ENCODE measurements around the gene THBS3.

THBS3 gene

DNA sequence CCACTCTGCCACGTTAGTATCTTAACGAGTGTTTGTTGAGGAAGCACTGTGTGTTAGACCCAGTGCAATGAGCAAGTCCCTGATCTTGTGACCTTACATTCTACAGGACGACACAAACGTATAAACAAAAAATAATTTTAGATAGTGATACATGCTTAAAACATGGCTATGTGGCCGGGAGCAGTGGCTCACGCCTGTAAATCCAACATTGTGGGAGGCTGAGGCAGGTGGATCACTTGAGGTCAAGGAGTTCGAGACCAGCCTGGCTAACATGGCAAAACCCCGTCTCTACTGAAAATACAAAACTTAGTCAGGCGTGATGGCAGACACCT is 20.4 kb upstream of the THBS3 start:
- no peak for TF ChIP-seq FOXM1 (IDR thresholded peaks at IDR 0.05; ENCODE audit: borderline replicate concordance, low read depth)
- TF ChIP-seq TCF12 (IDR thresholded peaks at IDR 0.05; ENCODE audit: low read depth): no peak
- TF ChIP-seq, protein P1, sequence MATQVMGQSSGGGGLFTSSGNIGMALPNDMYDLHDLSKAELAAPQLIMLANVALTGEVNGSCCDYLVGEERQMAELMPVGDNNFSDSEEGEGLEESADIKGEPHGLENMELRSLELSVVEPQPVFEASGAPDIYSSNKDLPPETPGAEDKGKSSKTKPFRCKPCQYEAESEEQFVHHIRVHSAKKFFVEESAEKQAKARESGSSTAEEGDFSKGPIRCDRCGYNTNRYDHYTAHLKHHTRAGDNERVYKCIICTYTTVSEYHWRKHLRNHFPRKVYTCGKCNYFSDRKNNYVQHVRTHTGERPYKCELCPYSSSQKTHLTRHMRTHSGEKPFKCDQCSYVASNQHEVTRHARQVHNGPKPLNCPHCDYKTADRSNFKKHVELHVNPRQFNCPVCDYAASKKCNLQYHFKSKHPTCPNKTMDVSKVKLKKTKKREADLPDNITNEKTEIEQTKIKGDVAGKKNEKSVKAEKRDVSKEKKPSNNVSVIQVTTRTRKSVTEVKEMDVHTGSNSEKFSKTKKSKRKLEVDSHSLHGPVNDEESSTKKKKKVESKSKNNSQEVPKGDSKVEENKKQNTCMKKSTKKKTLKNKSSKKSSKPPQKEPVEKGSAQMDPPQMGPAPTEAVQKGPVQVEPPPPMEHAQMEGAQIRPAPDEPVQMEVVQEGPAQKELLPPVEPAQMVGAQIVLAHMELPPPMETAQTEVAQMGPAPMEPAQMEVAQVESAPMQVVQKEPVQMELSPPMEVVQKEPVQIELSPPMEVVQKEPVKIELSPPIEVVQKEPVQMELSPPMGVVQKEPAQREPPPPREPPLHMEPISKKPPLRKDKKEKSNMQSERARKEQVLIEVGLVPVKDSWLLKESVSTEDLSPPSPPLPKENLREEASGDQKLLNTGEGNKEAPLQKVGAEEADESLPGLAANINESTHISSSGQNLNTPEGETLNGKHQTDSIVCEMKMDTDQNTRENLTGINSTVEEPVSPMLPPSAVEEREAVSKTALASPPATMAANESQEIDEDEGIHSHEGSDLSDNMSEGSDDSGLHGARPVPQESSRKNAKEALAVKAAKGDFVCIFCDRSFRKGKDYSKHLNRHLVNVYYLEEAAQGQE (IDR thresholded peaks at IDR 0.05; ENCODE audit: low read depth): no peak
- no peak for TF ChIP-seq YY1 (IDR thresholded peaks at IDR 0.05; ENCODE audit: low read depth)
- TF ChIP-seq RAD21 (IDR thresholded peaks at IDR 0.05; ENCODE audit: low read depth): no peak

DNA sequence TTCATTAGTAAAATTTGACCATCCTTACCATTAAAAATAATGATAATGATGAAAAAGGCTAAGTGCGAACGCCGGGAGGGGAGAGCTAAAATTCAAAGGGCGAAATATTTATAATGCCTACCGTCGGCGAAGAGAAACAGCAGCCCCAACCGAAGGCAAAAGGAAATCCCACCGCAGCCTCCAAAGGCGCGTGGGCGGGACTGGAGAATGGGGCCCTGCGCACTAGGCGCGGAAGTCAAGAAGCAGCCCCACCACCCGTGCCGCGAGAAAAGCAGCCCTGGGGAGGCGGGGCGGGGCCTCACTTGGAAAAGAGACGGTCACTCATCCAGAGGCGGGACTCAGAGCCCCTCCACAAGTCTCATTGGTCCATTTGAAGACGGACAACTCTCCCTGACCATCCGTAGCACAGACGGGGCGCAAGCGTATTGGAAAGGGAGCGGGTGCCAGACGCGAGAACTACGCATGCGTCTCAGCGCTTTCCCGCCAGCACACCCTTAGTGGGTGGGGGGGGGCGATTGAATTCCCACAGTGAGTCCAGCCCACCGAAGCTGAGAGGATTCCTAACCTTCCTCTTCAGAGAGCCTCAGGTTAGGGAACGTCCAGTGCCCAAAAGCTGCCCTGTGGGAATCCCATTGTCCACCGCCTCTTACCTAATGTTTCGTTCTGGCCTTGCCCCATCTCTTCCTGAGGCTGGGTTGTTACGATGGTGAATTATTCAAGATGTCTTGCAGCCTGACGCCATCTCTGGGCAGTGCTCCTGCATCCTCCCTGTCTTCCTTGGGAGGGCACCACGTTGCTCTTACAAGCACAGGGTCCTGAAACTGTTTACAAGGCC is 19.8 kb upstream of the THBS3 start:
- TF ChIP-seq ZBTB7A (IDR thresholded peaks at IDR 0.05; ENCODE audit: low read depth) (0 out of 2 replicates have a peak, but pooled peaks have one; percentile 38), FOXM1 (IDR thresholded peaks at IDR 0.05; ENCODE audit: borderline replicate concordance, low read depth) (no peak), CREB1 (IDR thresholded peaks at IDR 0.05; ENCODE audit: low read depth) (0 out of 2 replicates have a peak, but pooled peaks have one; percentile 24), TAF1 (IDR thresholded peaks at IDR 0.05; ENCODE audit: low read depth) (peak; percentile 76), YY1 (IDR thresholded peaks at IDR 0.05; ENCODE audit: low read depth) (no peak), TCF12 (IDR thresholded peaks at IDR 0.05; ENCODE audit: low read depth) (0 out of 2 replicates have a peak, but pooled peaks have one; percentile 22), EGR1 (IDR thresholded peaks at IDR 0.05) (peak; percentile 94), CEBPB (IDR thresholded peaks at IDR 0.05) (no peak), TEAD4 (IDR thresholded peaks at IDR 0.05) (0 out of 2 replicates have a peak, but pooled peaks have one; percentile 16)
- TF ChIP-seq, protein P2, sequence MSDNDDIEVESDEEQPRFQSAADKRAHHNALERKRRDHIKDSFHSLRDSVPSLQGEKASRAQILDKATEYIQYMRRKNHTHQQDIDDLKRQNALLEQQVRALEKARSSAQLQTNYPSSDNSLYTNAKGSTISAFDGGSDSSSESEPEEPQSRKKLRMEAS (IDR thresholded peaks at IDR 0.05): peak; percentile 87; the same call in 1 of the 2 replicates
- TF ChIP-seq, protein P1 (IDR thresholded peaks at IDR 0.05; ENCODE audit: low read depth): no peak
- TF ChIP-seq, protein P3, sequence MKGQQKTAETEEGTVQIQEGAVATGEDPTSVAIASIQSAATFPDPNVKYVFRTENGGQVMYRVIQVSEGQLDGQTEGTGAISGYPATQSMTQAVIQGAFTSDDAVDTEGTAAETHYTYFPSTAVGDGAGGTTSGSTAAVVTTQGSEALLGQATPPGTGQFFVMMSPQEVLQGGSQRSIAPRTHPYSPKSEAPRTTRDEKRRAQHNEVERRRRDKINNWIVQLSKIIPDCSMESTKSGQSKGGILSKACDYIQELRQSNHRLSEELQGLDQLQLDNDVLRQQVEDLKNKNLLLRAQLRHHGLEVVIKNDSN (IDR thresholded peaks at IDR 0.05): no peak

DNA sequence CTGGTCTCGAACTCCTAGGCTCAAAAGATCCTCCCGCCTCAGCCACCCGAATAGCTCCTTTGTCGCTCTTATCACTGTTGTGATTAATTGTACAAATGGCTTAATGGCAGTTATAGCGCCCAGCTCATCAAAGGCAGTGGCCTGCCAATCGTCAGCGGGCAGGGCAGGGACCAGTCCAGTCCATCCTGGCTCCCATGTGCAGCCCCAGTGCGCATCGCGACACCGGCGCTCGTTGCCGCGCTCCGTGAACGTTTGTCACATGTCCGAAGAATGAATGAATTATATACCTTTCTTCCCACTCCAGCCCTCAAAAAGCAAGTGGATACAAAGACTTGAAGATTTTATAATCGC is 19.2 kb upstream of the THBS3 start:
- TF ChIP-seq, protein P1 (IDR thresholded peaks at IDR 0.05; ENCODE audit: low read depth): no peak
- TF ChIP-seq, protein P3 (IDR thresholded peaks at IDR 0.05): peak; percentile 34
- no peak for TF ChIP-seq TAF1 (IDR thresholded peaks at IDR 0.05; ENCODE audit: low read depth)
- no peak for TF ChIP-seq FOXM1 (IDR thresholded peaks at IDR 0.05; ENCODE audit: borderline replicate concordance, low read depth)
- no peak for TF ChIP-seq TEAD4 (IDR thresholded peaks at IDR 0.05)
- TF ChIP-seq CEBPB (IDR thresholded peaks at IDR 0.05): no peak
- 0 out of 2 replicates have a peak, but pooled peaks have one; percentile 15 for TF ChIP-seq YY1 (IDR thresholded peaks at IDR 0.05; ENCODE audit: low read depth)
- no peak for TF ChIP-seq NFIC (IDR thresholded peaks at IDR 0.05)
- TF ChIP-seq EP300 (IDR thresholded peaks at IDR 0.05; ENCODE audit: borderline replicate concordance): no peak
- no peak for TF ChIP-seq EGR1 (IDR thresholded peaks at IDR 0.05)
- TF ChIP-seq, protein P2 (IDR thresholded peaks at IDR 0.05): peak; percentile 96
- TF ChIP-seq TCF12 (IDR thresholded peaks at IDR 0.05; ENCODE audit: low read depth): 0 out of 2 replicates have a peak, but pooled peaks have one; percentile 20
- no peak for TF ChIP-seq CREB1 (IDR thresholded peaks at IDR 0.05; ENCODE audit: low read depth)
- TF ChIP-seq RAD21 (IDR thresholded peaks at IDR 0.05; ENCODE audit: low read depth): no peak

DNA sequence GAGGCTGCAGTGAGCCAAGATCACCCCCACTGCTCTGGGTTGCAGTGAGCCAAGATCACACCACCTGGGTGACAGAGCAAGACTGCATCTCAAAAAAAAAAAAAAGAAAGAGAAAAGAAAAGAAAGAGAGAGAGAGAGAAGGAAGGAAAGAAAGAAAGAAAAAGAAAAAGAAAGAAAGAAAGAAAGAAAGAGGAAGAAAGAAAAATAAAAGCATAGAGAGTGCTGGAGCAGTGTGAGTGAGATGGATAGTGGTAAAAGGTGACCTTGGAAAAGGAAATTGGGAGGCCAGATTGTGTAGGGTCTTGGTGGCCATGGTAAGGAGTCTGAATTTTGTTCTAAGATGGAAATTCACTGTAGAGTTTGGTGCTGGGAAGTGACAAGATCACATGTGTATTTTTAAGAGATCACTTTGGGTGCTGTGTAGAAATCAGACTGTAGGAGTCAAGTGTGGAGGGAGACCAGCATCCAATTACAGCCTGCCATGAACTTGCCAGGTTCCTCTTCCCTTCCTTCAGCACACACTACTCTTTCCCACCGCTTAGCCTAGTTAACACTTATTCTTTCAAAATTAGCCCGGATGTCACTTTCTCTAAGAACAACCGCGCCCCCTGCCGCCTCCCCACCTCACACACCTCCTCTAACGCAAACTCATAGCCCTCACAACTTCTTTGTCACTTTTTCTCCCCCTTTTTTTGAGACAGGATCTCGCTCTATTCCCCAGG is 18.7 kb upstream of the THBS3 start:
- no peak for TF ChIP-seq NFIC (IDR thresholded peaks at IDR 0.05)
- peak; percentile 39 for TF ChIP-seq RAD21 (IDR thresholded peaks at IDR 0.05; ENCODE audit: low read depth)
